ENCODE results near the gene MAGI2.

Gene MAGI2

DNA sequence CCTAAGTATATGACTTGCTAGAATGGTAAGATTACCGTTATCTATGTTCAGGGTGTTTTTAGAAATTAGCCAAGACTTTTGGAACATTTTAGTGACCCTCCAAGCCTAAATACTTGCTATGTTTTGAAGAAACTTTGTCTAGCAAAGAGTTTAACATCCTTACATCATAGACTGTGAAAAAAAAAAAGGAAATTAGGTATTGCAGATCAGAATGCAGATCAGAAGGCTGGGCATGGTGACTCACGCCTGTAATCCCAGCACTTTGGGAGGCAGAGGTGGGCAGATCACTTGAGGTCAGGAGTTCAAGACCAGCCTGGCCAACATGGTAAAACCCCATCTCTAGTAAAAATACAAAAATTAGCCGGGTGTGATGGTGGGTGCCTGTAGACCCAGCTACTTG lies 10.7 kb downstream of the MAGI2 start:
- peak; percentile 29 for DNase-seq

GRCh38 chr7:79436378-79436777 lies 17.1 kb downstream of the MAGI2 start:
- peak; percentile 64 for DNase-seq

- DNase-seq, result no peak
Measured at GRCh38 chr7:79434867-79435266, 18.6 kb downstream of the MAGI2 start.

DNA sequence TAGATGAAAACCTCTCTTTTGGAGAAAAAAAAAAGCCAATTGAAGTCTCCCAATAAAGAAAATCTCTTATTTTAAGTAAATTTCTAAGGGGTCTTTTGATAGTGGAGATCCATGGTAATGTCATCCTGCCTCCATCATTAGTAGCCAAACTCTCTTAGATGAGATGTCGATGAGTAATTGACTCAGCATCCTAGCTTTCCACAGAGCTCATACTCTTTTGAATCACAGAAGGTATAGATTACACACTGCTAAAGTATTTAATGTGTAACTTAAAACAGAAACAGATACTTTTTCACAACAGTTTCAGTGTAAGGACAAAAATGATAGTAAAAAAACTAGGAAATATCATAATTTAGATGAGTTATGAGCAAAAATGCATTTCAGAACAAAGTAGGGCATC lies 19.4 kb downstream of the MAGI2 start:
- peak; percentile 88 for DNase-seq

- no peak for DNase-seq
Measured at GRCh38 chr7:79430391-79430790, 23.1 kb downstream of the MAGI2 start.

GRCh38 chr7:79425665-79426064 lies 27.8 kb downstream of the MAGI2 start:
- no peak for DNase-seq

DNA sequence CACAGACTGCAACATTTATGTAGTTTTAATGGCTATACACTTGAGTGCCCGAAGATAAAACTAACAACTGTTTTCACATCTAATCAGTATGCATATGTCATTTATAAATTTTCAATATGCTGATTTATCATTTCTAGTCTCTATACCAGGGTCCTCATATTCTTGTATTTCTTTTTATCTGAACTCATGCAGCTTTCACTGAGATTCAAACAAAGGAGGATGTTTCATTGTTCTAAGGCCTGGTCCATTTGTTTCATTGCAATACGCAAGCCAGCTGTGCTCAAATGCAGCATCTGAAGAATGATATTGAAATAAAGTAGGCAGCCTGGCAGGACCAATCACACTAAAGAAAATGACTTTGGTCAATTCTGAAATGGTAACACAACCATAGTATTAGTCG lies 31.7 kb downstream of the MAGI2 start:
- no peak for DNase-seq

DNA sequence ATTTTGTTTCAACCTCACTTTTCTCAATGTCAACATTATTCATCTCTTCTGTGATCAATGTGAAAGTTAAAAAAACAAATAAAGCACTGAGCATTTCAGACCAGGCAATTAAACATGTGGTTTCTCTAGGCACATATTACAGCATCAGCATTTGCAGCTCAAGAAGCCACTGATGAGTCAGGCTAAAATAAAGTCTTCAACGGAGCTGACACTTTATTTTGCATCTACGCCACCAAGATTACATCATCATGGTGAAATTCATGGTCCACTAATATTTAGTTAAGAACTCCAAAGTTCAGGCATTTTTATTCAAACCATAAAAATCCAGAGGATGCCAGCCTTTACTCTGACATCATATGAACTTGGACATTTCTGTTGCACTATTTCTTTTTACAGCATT lies 33.0 kb downstream of the MAGI2 start:
- DNase-seq, result peak; percentile 96

GRCh38 chr7:79414910-79415309 lies 38.6 kb downstream of the MAGI2 start:
- no peak for DNase-seq

DNA sequence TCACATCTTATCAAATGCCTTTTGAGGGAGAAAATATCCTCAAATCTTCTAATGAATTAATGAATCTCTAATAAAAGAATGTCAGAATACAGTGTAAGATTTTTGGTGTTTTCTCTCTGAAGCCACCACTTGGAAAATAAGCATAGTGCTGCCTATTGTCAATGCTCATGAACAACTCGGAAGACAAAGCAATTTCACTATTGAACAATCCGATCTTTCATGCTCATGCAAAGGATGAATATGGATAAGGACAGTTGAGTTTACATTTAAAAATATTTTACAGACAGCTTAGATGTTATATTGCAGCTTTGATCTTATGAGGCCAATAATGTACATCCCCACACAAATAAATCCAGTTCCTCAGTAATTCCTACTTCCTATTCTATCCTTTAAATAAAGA lies 40.6 kb downstream of the MAGI2 start:
- no peak for DNase-seq

GRCh38 chr7:79412438-79412837 lies 41.0 kb downstream of the MAGI2 start:
- no peak for DNase-seq

DNA sequence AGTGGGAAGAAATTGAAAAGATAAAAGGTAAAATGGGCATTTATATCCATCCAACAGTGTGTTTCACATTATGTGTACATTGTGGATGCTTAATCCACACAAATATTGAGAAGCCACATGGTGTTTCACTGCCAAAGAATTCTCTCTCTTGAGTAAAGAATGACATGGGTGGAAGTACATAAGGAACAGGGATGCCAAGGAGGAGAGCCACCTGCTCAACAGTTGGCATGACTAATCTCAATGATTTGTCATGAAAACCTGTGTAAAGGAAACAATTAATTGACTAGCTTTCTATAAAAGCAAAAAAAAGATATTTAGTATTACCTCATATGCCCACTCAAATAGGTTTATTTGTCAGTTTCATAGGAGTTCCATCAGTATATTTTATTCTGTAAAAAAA lies 43.1 kb downstream of the MAGI2 start:
- peak; percentile 29 for DNase-seq

DNA sequence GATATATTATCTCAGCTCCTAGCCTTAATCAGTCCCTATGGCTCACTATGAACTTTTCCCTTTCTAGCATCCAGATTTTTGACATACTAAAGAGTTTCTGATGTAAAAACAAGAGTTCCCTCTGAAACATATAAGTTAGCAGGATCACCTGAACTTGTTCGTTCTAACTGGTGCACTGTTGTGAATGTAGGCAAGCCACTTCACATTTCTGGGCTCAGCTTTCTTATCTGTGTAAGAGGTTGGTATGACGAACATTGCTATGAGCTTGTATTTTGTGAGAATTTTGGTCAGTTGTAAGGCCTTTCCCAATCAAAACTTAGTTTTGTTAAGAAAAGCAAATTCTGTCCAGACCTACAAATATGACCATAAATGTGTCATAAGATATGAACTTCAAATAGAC lies 46.1 kb downstream of the MAGI2 start:
- DNase-seq, result no peak

DNA sequence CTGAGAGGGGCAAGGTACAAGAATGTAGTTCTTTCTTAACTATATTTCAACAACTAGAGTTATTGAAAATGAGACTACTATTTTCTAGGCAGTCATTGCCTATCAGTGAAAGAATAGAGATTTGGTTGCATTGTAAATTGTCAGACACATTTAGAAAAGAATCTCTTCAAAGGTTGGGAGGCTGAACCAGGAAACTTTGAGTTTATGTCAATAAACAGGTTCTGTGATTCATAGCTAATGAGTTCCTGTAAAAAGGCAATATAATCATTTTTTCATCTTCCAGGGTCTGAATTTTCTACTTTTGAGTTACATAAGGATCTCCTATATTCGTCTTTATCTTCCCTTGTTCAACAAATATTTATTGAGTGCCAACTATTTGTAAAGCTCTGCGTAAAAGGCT lies 47.1 kb downstream of the MAGI2 start:
- no peak for DNase-seq

- DNase-seq, result no peak
Measured at GRCh38 chr7:79405368-79405767, 48.1 kb downstream of the MAGI2 start.

GRCh38 chr7:79403879-79404278 lies 49.6 kb downstream of the MAGI2 start:
- peak; percentile 12 for DNase-seq

DNA sequence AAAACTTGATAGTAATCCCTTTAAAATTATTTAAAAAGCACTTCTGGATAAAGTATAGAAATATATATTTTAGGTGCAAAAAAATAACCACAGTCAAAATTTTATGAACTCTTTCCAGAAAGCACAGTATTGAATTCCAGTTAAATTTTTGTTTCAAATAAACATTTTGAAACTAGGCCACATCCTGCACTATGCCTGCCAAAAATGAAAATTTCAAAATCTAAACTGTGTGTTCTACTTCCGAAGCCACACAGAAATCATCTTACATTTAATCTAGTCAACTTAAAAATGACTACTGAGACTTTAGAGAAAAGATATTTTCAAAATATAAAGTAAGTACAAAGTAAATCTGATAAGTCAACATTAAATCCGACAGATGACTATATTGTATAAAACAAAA lies 50.0 kb downstream of the MAGI2 start:
- peak; percentile 41 for DNase-seq

GRCh38 chr7:79401254-79401653 lies 52.2 kb downstream of the MAGI2 start:
- DNase-seq, result no peak

- DNase-seq, result no peak
Measured at GRCh38 chr7:79400222-79400621, 53.2 kb downstream of the MAGI2 start.

GRCh38 chr7:79398138-79398749 lies 55.2 kb downstream of the MAGI2 start:
- DNase-seq, result peak; percentile 12

DNA sequence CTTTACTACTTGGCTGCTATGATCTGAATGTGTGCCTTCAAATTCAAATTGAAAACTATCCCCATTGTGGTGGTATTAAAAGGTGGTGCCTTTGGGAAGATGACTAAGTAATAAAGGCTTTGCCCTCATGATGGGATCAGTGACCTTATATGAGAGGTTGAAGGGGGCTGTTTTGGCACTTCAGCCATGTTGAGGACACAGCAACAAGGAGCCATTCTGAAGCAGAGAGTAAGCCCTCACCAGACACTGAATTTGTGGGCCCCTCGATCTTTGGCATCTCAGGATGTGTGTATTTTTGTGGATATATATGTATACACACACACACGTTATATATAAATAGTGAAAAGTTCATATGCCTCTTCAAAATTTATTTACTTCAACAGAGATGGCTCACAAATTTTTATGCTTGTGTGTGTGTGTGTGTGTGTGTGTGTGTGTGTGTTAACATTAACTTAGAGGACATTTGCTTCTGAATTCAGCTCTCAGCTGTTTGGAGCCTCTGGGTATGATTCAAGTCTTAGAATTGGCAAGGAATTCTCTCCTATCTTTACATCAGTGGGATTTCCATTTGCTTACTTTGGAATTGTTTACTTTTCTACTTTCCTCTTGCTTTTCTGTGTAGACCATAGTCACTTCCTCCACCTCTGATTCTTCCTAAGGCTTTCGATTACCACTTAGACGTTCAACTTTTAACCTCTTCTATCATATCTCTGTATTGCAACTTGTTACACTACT lies 66.6 kb downstream of the MAGI2 start:
- peak; percentile 43 for DNase-seq

DNA sequence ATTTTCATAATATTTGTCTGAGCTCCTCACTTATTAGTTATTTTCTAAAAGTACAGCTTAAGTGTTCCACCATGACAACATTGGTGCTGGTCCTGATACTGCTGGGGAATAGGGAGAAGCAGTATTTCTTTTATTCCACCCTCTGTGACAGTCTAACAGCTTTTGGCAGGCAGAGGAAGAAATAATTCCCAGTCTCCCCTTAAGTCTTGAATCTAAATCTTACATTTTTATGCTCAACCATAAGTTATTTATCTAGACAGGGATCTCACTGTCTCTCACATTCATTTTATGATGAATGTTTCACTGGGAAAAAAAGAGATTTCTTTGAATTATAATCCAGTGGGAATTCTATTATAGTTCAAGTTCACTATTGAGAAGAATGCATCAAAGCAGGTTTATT lies 71.5 kb downstream of the MAGI2 start:
- no peak for DNase-seq

DNA sequence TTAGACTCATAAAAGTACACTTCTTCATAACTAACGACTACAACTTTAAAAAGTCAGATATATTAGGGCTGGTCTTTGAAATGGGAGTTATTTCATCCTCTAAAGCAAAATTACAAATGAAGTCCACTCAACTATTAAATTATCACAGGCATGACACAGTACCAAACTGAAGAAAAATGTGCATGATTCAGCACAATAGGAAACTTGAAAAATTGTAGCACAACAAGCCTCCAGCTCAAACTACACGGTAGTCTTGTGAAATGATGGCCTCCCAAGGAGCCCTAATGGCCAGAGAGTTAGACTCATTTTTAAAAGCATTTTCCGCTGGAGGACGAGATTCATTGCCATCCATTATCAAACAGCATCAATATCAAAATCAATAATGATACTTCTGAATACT lies 76.4 kb downstream of the MAGI2 start:
- DNase-seq, result no peak

DNA sequence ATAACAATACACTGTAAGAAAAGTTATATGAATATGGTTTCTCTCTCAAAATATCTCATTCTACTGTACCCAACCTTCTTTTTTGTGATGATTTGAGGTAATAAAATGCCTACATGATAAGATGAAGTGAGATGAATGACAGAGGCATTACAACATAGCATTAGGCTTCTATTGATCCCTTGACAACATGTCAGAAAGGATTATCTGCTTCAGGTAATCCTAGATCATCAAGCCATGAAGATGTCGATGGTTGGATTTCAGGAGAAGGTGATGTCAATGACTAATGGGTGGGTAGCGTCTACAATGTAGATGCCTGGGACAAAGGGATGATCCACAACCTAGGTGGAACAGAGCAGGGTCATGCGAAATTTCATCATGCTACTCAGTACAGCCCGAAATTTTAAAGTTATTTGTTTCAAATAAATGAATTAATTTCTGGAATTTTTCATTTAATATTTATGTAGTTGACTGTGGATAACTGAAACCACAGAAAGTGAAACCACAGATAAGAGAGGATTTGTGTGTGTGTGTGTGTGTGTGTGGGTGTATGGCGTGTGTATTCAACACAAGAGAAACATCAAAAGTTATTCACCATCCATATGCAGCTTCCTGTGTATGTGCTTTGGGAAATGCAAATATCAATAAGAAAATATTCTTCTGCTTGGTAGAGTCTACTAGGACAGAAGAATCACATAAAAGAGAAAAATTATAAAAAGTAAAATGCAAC lies 77.0 kb downstream of the MAGI2 start:
- no peak for DNase-seq
